Mesenchymal stem cell (in vitro differentiated cells and primary cell): ENCODE data around the gene NT5C1B.
A peak's percentile ranks its signal among the peaks of the same experiment; 100 is the strongest.

ENCODE experiments used
- DNase-seq: peaks from one replicate; pipeline ENCODE4 v3.0.0-alpha.2; 2013
- H2AFZ ChIP-seq: one replicate; pipeline ENCODE4 v1.6.1; 2013; ENCODE audit warnings: low read depth, mild to moderate bottlenecking, control low read depth, inconsistent platforms, low read length, moderate library complexity
- H2AK5ac ChIP-seq: 2 replicates; pipeline ENCODE4 v1.6.1; 2013; ENCODE audit warnings: low read length, moderate library complexity, mild to moderate bottlenecking, inconsistent platforms; ENCODE audit not compliant: severe bottlenecking
- H2BK120ac ChIP-seq: one replicate; pipeline ENCODE4 v1.6.1; 2013; ENCODE audit warnings: low read depth, mild to moderate bottlenecking, inconsistent platforms, low read length, moderate library complexity
- H2BK12ac ChIP-seq, 2 experiments: one replicate each; pipeline ENCODE4 v1.6.1; 2013; ENCODE audit warnings: inconsistent platforms in 2 of 2, low read length in 2 of 2, mild to moderate bottlenecking in 2 of 2, moderate library complexity in 2 of 2, control low read depth in 1 of 2
- H2BK15ac ChIP-seq: one replicate; pipeline ENCODE4 v1.6.1; 2013; ENCODE audit warnings: mild to moderate bottlenecking, low read depth, inconsistent platforms; ENCODE audit not compliant: poor library complexity, severe bottlenecking
- H2BK5ac ChIP-seq: 2 replicates; pipeline ENCODE4 v1.6.1; 2013; ENCODE audit warnings: low read depth, mild to moderate bottlenecking, low read length, control low read depth, inconsistent platforms; ENCODE audit not compliant: poor library complexity, severe bottlenecking
- H3K14ac ChIP-seq, 2 experiments: one replicate each; pipeline ENCODE4 v1.6.1; 2013; ENCODE audit warnings: inconsistent platforms in 2 of 2, low read length in 2 of 2, control low read depth in 1 of 2, mild to moderate bottlenecking in 1 of 2, moderate library complexity in 1 of 2
- H3K18ac ChIP-seq, 2 experiments: one replicate each; pipeline ENCODE4 v1.6.1; 2013; ENCODE audit warnings: inconsistent platforms in 2 of 2, low read length in 2 of 2, control low read depth in 1 of 2, low read depth in 1 of 2, mild to moderate bottlenecking in 1 of 2
- H3K23ac ChIP-seq, 2 experiments: one replicate each; pipeline ENCODE4 v1.6.1; 2013; ENCODE audit warnings: inconsistent platforms in 2 of 2, low read length in 2 of 2, mild to moderate bottlenecking in 2 of 2, moderate library complexity in 2 of 2, control low read depth in 1 of 2
- H3K27ac ChIP-seq: 2 replicates; pipeline ENCODE4 v1.5.1; 2013; ENCODE audit warnings: mild to moderate bottlenecking, moderate library complexity, low read length, control low read depth, inconsistent platforms; ENCODE audit not compliant: poor library complexity, severe bottlenecking
- H3K27me3 ChIP-seq, 2 experiments: 2 replicates each; pipeline versions ENCODE4 v1.6.1 to v1.7.0; 2013; ENCODE audit warnings: low read length in 2 of 2, mild to moderate bottlenecking in 2 of 2, moderate library complexity in 2 of 2, control low read depth in 1 of 2, inconsistent platforms in 1 of 2; ENCODE audit not compliant: control insufficient read depth in 1 of 2, insufficient read depth in 1 of 2
- H3K36me3 ChIP-seq, 2 experiments: 2 replicates each; pipeline versions ENCODE4 v1.6.1 to v1.7.0; 2013; ENCODE audit warnings: low read length in 2 of 2, control low read depth in 1 of 2, inconsistent platforms in 1 of 2, low read depth in 1 of 2, mild to moderate bottlenecking in 1 of 2; ENCODE audit not compliant: insufficient read depth in 2 of 2, control insufficient read depth in 1 of 2
- H3K4ac ChIP-seq, 2 experiments: one replicate each; pipeline ENCODE4 v1.6.1; 2013; ENCODE audit warnings: inconsistent platforms in 2 of 2, low read length in 2 of 2, mild to moderate bottlenecking in 2 of 2, moderate library complexity in 2 of 2, control low read depth in 1 of 2, low read depth in 1 of 2
- H3K4me1 ChIP-seq: 2 replicates; pipeline ENCODE4 v1.6.1; 2013; ENCODE audit warnings: low read depth, low read length, control low read depth; ENCODE audit not compliant: control insufficient read depth, insufficient read depth
- H3K4me2 ChIP-seq: 2 replicates; pipeline ENCODE4 v1.6.1; 2013; ENCODE audit warnings: low read length, mild to moderate bottlenecking, inconsistent platforms; ENCODE audit not compliant: poor library complexity, severe bottlenecking
- H3K4me3 ChIP-seq, 2 experiments: 2 replicates each; pipeline versions ENCODE4 v1.5.1 to v1.7.0; 2013; ENCODE audit warnings: low read length in 2 of 2, mild to moderate bottlenecking in 2 of 2, control low read depth in 1 of 2, low read depth in 1 of 2; ENCODE audit not compliant: insufficient read depth in 1 of 2
- H3K79me1 ChIP-seq: replicated peaks from 2 replicates; pipeline ENCODE4 v1.6.1; 2013; ENCODE audit warnings: mild to moderate bottlenecking, control low read depth, low read length, inconsistent platforms; ENCODE audit not compliant: poor library complexity, severe bottlenecking
- H3K9ac ChIP-seq: 2 replicates; pipeline ENCODE4 v1.7.0; 2013; ENCODE audit warnings: mild to moderate bottlenecking, low read length, moderate library complexity
- H3K9me3 ChIP-seq: 2 replicates; pipeline ENCODE4 v1.7.0; 2013; ENCODE audit warnings: mild to moderate bottlenecking, low read length; ENCODE audit not compliant: control insufficient read depth
- H4K8ac ChIP-seq: one replicate; pipeline ENCODE4 v1.6.1; 2013; ENCODE audit warnings: inconsistent platforms, mild to moderate bottlenecking, low read length, moderate library complexity
- H4K91ac ChIP-seq: one replicate; pipeline ENCODE4 v1.6.1; 2013; ENCODE audit warnings: mild to moderate bottlenecking, low read length, inconsistent platforms
- WGBS: methylation state at CpG from one replicate; pipeline ENCODE4 v1.1.7; 2013; ENCODE audit warnings: mixed read lengths; 5-methylcytosine and 5-hydroxymethylcytosine counted together

The NT5C1B gene

DNA sequence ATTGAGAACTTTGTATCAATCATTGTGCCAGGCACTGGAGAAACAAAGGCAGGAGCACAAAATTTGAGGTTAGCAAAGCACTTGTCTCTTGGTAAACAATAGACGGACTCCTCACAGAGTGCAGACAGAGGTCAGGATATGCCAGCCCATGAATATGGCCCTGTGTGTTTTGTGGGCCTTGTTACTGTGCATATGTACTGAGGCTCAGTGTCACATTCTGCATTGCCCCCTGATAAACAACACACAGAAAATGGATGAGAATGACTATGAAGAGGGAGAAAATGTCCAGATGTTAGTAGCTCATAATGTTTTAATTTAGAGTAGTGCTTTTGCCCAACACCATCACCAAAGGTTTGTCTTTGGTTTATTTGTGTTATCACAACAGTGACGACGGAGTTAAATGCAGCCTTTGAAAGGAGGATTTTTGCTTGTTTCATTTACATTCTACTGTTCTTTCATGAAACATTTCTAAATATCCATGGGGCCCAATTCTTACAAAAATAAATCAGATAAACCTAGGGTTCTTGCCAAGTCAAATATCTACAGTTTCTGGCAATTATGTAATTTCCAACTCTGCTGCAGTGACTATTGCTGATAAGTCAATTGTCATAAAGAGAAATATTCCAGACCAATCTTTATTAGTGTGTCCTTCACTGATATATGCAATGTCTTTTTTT, 14.6 kb upstream of the NT5C1B start:
- Histone ChIP-seq H3K36me3 (no peaks in the 10 kb centered on the region), H3K4me1 (no peaks in the 10 kb centered on the region), H3K14ac (no peak overlapping the region), H2BK5ac (no peak overlapping the region), H2BK15ac (no peak overlapping the region), H3K4me2 (no peak overlapping the region), H2AK5ac (no peak overlapping the region), H3K27me3 (peaks cover 0 to 3% of the 10 kb centered on the region in 2 experiments), H2AFZ (no peak overlapping the region), H3K4me3 (no peak overlapping the region), H3K9me3 (no peaks in the 10 kb centered on the region), H3K79me1 (no peaks in the 10 kb centered on the region), H3K18ac (no peak overlapping the region), H4K8ac (no peak overlapping the region), H2BK120ac (no peak overlapping the region), H3K9ac (no peak overlapping the region), H3K4ac (no peak overlapping the region), H3K27ac (no peak overlapping the region), H2BK12ac (no peak overlapping the region), H3K23ac (no peak overlapping the region), H4K91ac (no peak overlapping the region)
- no peak for DNase-seq
- 46% methylated on average over 1 of the region's 3 CpGs for WGBS

DNA sequence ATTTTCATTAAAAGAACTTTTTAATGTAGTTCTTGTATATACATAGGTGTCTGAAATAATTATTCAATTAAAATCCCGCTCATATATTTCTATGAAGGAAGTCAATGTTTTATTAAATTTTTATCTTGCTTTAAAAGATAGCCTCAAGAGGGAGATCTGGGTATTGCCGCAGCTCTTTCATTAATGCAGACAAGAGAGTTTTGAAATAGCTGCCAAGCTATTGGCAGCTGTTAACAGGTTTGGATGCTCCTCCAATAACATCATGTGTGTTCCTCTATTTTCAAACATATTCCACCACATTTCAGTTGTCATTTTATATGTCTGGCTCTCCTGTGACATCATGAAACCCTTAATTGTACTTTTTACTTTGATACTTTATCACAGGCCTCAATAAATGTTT, 12.9 kb upstream of the NT5C1B start:
- H3K4ac ChIP-seq = no peak overlapping the region
- DNase-seq = no peak
- no peak overlapping the region for H3K4me2 ChIP-seq
- no peak overlapping the region for H2AK5ac ChIP-seq
- H2BK5ac ChIP-seq = no peak overlapping the region
- H3K9me3 ChIP-seq = no peaks in the 10 kb centered on the region
- peaks cover 0 to 3% of the 10 kb centered on the region in 2 experiments for H3K27me3 ChIP-seq
- H3K27ac ChIP-seq = no peak overlapping the region
- 92% methylated on average over 1 of the region's 2 CpGs for WGBS
- H3K9ac ChIP-seq = no peak overlapping the region
- no peak overlapping the region for H2AFZ ChIP-seq
- H3K23ac ChIP-seq = no peak overlapping the region
- no peak overlapping the region for H2BK120ac ChIP-seq
- H3K4me1 ChIP-seq = no peaks in the 10 kb centered on the region
- H2BK15ac ChIP-seq = no peak overlapping the region
- no peak overlapping the region for H3K18ac ChIP-seq
- H3K4me3 ChIP-seq = no peak overlapping the region
- no peak overlapping the region for H3K14ac ChIP-seq
- H4K8ac ChIP-seq = no peak overlapping the region
- H2BK12ac ChIP-seq = no peak overlapping the region
- H4K91ac ChIP-seq = no peak overlapping the region
- no peaks in the 10 kb centered on the region for H3K79me1 ChIP-seq
- H3K36me3 ChIP-seq = no peaks in the 10 kb centered on the region

DNA sequence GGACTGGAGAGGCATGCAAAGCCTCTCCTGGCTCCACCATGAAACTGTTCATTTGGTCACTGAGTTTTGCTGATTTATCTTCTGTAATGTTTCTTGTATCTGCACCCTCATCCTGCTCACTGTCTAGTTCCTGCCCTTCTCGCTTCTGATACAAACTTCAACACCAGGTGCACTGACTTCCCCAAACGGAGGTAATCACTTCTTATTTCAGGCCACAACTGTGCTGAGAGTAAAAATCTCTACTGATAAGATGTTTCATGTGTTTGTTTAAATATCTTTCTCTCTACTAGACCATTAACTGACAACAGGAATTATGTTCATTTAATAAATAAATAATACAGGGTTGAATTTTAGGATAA, 10.9 kb upstream of the NT5C1B start:
- Histone ChIP-seq H3K23ac (no peak overlapping the region), H3K4ac (no peak overlapping the region), H3K27me3 (no peaks in the 10 kb centered on the region), H3K18ac (no peak overlapping the region), H2BK5ac (no peak overlapping the region), H3K79me1 (no peaks in the 10 kb centered on the region), H3K14ac (no peak overlapping the region), H2BK120ac (no peak overlapping the region), H2AFZ (no peak overlapping the region), H3K9me3 (no peaks in the 10 kb centered on the region), H3K4me2 (no peak overlapping the region), H2BK15ac (no peak overlapping the region), H3K4me3 (no peak overlapping the region), H2AK5ac (no peak overlapping the region), H4K91ac (no peak overlapping the region), H2BK12ac (no peak overlapping the region), H3K36me3 (no peaks in the 10 kb centered on the region), H4K8ac (no peak overlapping the region), H3K9ac (no peak overlapping the region), H3K27ac (no peak overlapping the region), H3K4me1 (no peaks in the 10 kb centered on the region)
- no CpG with 5 or more reads among the region's 2 CpGs for WGBS
- DNase-seq = no peak

GRCh38 chr2:18599509-18600254, 10.3 kb upstream of the NT5C1B start:
- H2BK15ac ChIP-seq = no peak overlapping the region
- H3K9me3 ChIP-seq = no peaks in the 10 kb centered on the region
- WGBS = 93% methylated on average over 2 of the region's 2 CpGs
- no peak overlapping the region for H3K14ac ChIP-seq
- H3K27ac ChIP-seq = no peak overlapping the region
- H2BK5ac ChIP-seq = no peak overlapping the region
- H4K91ac ChIP-seq = no peak overlapping the region
- H3K4me1 ChIP-seq = no peaks in the 10 kb centered on the region
- no peak overlapping the region for H3K4me2 ChIP-seq
- H4K8ac ChIP-seq = no peak overlapping the region
- no peaks in the 10 kb centered on the region for H3K36me3 ChIP-seq
- no peaks in the 10 kb centered on the region for H3K79me1 ChIP-seq
- no peak overlapping the region for H2AK5ac ChIP-seq
- no peaks in the 10 kb centered on the region for H3K27me3 ChIP-seq
- no peak overlapping the region for H3K23ac ChIP-seq
- H2AFZ ChIP-seq = no peak overlapping the region
- DNase-seq = no peak
- H2BK12ac ChIP-seq = no peak overlapping the region
- H3K4me3 ChIP-seq = peak overlapping the region in 1 of 2 experiments; percentile 47
- no peak overlapping the region for H2BK120ac ChIP-seq
- H3K4ac ChIP-seq = no peak overlapping the region
- H3K18ac ChIP-seq = no peak overlapping the region
- H3K9ac ChIP-seq = peak overlapping the region; percentile 64
